HG02642 (cell line): ENCODE results near the gene INKA2.

Source experiments
- ATAC-seq: cut with Tn5 transposase; IDR thresholded peaks from one replicate; pipeline ENCODE4 v1.9.1; 2021; ENCODE audit warnings: mild to moderate bottlenecking; ENCODE audit not compliant: unreplicated experiment, poor library complexity

INKA2 gene

GRCh38 chr1:111734426-111734825 lies 4.8 kb downstream of the INKA2 start:
- no peak for ATAC-seq

- ATAC-seq: no peak
Measured at GRCh38 chr1:111733992-111734341, 5.2 kb downstream of the INKA2 start.

GRCh38 chr1:111733183-111733991 lies 5.8 kb downstream of the INKA2 start:
- no peak for ATAC-seq

- ATAC-seq: no peak
Measured at GRCh38 chr1:111732718-111733117, 6.5 kb downstream of the INKA2 start.

GRCh38 chr1:111731956-111732355 lies 7.2 kb downstream of the INKA2 start:
- no peak for ATAC-seq

- ATAC-seq: no peak
Measured at GRCh38 chr1:111730706-111731105, 8.5 kb downstream of the INKA2 start.

- ATAC-seq: no peak
Measured at GRCh38 chr1:111729946-111730681, 9.1 kb downstream of the INKA2 start.

- ATAC-seq: no peak
Measured at GRCh38 chr1:111729271-111729921, 9.8 kb downstream of the INKA2 start.

- no peak for ATAC-seq
Measured at GRCh38 chr1:111727056-111727455, 12.1 kb downstream of the INKA2 start.

- ATAC-seq: no peak
Measured at GRCh38 chr1:111725192-111725591, 14.0 kb downstream of the INKA2 start.

GRCh38 chr1:111723871-111724270 lies 15.3 kb downstream of the INKA2 start:
- no peak for ATAC-seq

- ATAC-seq: no peak
Measured at GRCh38 chr1:111723091-111723806, 15.9 kb downstream of the INKA2 start.

GRCh38 chr1:111720977-111721786 lies 18.0 kb downstream of the INKA2 start:
- ATAC-seq: no peak

GRCh38 chr1:111720274-111720976 lies 18.8 kb downstream of the INKA2 start:
- no peak for ATAC-seq

GRCh38 chr1:111719674-111720132 lies 19.5 kb downstream of the INKA2 start:
- ATAC-seq: no peak

GRCh38 chr1:111719135-111719534 lies 20.1 kb downstream of the INKA2 start:
- no peak for ATAC-seq

- no peak for ATAC-seq
Measured at GRCh38 chr1:111717450-111717849, 21.7 kb downstream of the INKA2 start.

GRCh38 chr1:111716333-111716732 lies 22.9 kb downstream of the INKA2 start:
- ATAC-seq: no peak

- no peak for ATAC-seq
Measured at GRCh38 chr1:111709986-111710385, 29.2 kb downstream of the INKA2 start.
